ENCODE results near the gene SFRP2. TPM values are rescaled to one million over a fixed set of nuclear protein-coding genes. Genes with fewer than 3 reads are reported as not detected.
A peak's percentile ranks its signal among the peaks of the same experiment; 100 is the strongest.

SFRP2 gene
- total and polyA plus RNA-seq, 2 donors from 2014 or later = 4.1 TPM; not detected in 1

DNA sequence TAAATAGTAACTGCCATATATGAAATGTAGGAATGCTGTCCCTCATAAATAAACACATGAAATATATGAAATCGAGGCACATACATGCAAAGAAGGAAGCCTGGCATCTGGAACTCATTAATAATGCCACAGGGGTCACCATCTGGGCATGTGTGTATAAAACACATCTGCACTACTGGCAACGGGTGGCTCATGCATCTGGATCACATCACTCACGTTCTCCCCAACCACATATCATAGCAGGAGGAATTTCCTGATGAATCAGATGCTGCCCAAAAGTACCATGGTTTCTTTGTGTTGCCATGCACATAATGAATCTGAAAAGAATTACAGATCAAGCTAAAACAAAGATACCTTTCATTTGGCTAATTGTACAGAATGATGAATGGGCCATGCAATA, 57.6 kb downstream of the SFRP2 start:
- Histone ChIP-seq H3K9ac (ENCODE audit: low read length in 3 of 3) (no peak overlapping the region), H3K36me3 (ENCODE audit: control insufficient read depth in 2 of 3, insufficient read depth in 3 of 3, low read length in 3 of 3) (no peaks in the 10 kb centered on the region), H3K27me3 (ENCODE audit: control insufficient read depth, insufficient read depth, low read length) (no peaks in the 10 kb centered on the region), H3K4me1 (ENCODE audit: control insufficient read depth in 2 of 3, insufficient read depth in 2 of 3, low read depth in 1 of 3, low read length in 3 of 3) (no peaks in the 10 kb centered on the region), H3K4me3 (ENCODE audit: low read length in 3 of 3) (no peak overlapping the region), H3K9me3 (ENCODE audit: control insufficient read depth in 2 of 3, insufficient read depth in 1 of 3, low read length in 3 of 3) (no peaks in the 10 kb centered on the region), H3K27ac (ENCODE audit: low read depth in 2 of 2, low read length in 2 of 2) (no peak overlapping the region)
- intact Hi-C loops (cut with DNase I) = no loop called here
- no peak for FAIRE-seq
- TF ChIP-seq, protein P1, sequence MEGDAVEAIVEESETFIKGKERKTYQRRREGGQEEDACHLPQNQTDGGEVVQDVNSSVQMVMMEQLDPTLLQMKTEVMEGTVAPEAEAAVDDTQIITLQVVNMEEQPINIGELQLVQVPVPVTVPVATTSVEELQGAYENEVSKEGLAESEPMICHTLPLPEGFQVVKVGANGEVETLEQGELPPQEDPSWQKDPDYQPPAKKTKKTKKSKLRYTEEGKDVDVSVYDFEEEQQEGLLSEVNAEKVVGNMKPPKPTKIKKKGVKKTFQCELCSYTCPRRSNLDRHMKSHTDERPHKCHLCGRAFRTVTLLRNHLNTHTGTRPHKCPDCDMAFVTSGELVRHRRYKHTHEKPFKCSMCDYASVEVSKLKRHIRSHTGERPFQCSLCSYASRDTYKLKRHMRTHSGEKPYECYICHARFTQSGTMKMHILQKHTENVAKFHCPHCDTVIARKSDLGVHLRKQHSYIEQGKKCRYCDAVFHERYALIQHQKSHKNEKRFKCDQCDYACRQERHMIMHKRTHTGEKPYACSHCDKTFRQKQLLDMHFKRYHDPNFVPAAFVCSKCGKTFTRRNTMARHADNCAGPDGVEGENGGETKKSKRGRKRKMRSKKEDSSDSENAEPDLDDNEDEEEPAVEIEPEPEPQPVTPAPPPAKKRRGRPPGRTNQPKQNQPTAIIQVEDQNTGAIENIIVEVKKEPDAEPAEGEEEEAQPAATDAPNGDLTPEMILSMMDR (IDR thresholded peaks at IDR 0.05; ENCODE audit: borderline replicate concordance, extremely low read depth, insufficient read depth) = no peak
- DNase-seq = peak in 1 of 5 donors; percentile 6

Other genes with a start within 250 kb of the SFRP2 start
- 59.5 TPM for gene TLR2, start 104.8 kb downstream of the SFRP2 start, total RNA-seq
- 8.0 TPM for gene TLR2, start 104.8 kb downstream of the SFRP2 start, polyA plus RNA-seq (ENCODE audit: insufficient read depth, low read depth, low replicate concordance)
- 0.25 TPM for gene RNF175, start 29.1 kb downstream of the SFRP2 start, total RNA-seq
- not detected for gene RNF175, start 29.1 kb downstream of the SFRP2 start, polyA plus RNA-seq (ENCODE audit: insufficient read depth, low read depth, low replicate concordance)

All from kidney (tissue), 14 donors.